Lower leg skin (tissue), 4 donors: ENCODE measurements around the gene ACO2. TPM values are rescaled to one million over a fixed set of nuclear protein-coding genes. Genes with fewer than 3 reads are reported as not detected.

Experiments used
- DNase-seq, 2 donors: peaks; one replicate each; pipeline ENCODE4 v3.0.0-alpha.2; 2019; ENCODE audit warnings: low spot score in 2 of 2
- H3K4me3 ChIP-seq: fragments of 200-600 bp; sonication (generic); 2 replicates; pipeline ENCODE4 v1.5.1; 2017; ENCODE audit warnings: mild to moderate bottlenecking, low read depth; ENCODE audit not compliant: poor library complexity, severe bottlenecking
- CTCF ChIP-seq, 3 donors: fragments of 450-650 bp; IDR thresholded peaks; one replicate each; pipeline ENCODE4 v1.5.1; 2016; ENCODE audit warnings: antibody characterized with exemption in 3 of 3, mild to moderate bottlenecking in 3 of 3, moderate library complexity in 2 of 3
- POLR2A ChIP-seq, 2 donors: fragments of 450-650 bp; IDR thresholded peaks; one replicate each; pipeline ENCODE4 v1.6.1; 2016 to 2017; ENCODE audit warnings: antibody characterized with exemption in 2 of 2, mild to moderate bottlenecking in 1 of 2, moderate library complexity in 1 of 2
- WGBS, 2 donors: methylation state at CpG; one replicate each; pipeline ENCODE4 v1.1.5; 2018; 5-methylcytosine and 5-hydroxymethylcytosine counted together
- intact Hi-C: fragments of 100-400 bp; cut with DNase I; formaldehyde crosslinking; loops from one replicate; pipeline ENCODE4 v1.15.0; 2023; ENCODE audit warnings: low total_unique reads
- total RNA-seq, 4 donors: library from RNA; depleted of rRNA; stranded (reverse); fragments of >200 nt; gene quantifications; one replicate each; pipeline ENCODE4 v1.1.0, GENCODE V29; 2016

The ACO2 gene
- total RNA-seq, 4 donors from 2014 or later, result 64.0 to 103 (median 83.1) TPM

- intact Hi-C loops, result no loop called here
- no peak overlapping the region for H3K4me3 ChIP-seq
- DNase-seq, result no peak
- TF ChIP-seq CTCF (IDR thresholded peaks at IDR 0.05) (no peak), POLR2A (IDR thresholded peaks at IDR 0.05) (no peak)
- whole genome bisulfite sequencing, 2 donors, result 65 to 78% methylated on average over 2 of the region's 2 CpGs
Measured at GRCh38 chr22:41471568-41471967, 2.7 kb downstream of the ACO2 start.

- 93 to 94% methylated on average over 6 of the region's 6 CpGs for WGBS, 2 donors
- intact Hi-C loops, result no loop called here
- TF ChIP-seq POLR2A (IDR thresholded peaks at IDR 0.05), result no peak
- TF ChIP-seq CTCF (IDR thresholded peaks at IDR 0.05), result no peak
- no peak overlapping the region for H3K4me3 ChIP-seq
- DNase-seq, result no peak
Measured at GRCh38 chr22:41474872-41475451, 6.0 kb downstream of the ACO2 start.

GRCh38 chr22:41478473-41478872, 9.6 kb downstream of the ACO2 start:
- intact Hi-C loops, result no loop called here
- TF ChIP-seq POLR2A (IDR thresholded peaks at IDR 0.05) (no peak), CTCF (IDR thresholded peaks at IDR 0.05) (no peak)
- 70 to 93% methylated on average over 2 of the region's 2 CpGs for WGBS, 2 donors

GRCh38 chr22:41478891-41479521, 10.1 kb downstream of the ACO2 start:
- intact Hi-C loops, result no loop called here
- TF ChIP-seq POLR2A (IDR thresholded peaks at IDR 0.05) (no peak), CTCF (IDR thresholded peaks at IDR 0.05) (no peak)
- no peak for DNase-seq
- no peak overlapping the region for H3K4me3 ChIP-seq
- WGBS, 2 donors, result 63 to 72% methylated on average over 7 of the region's 7 CpGs

More at GRCh38 chr22:41478473-41478872, 9.6 kb downstream of the ACO2 start:
- no peak for DNase-seq
- H3K4me3 ChIP-seq, result no peak overlapping the region

- TF ChIP-seq POLR2A (IDR thresholded peaks at IDR 0.05) (no peak), CTCF (IDR thresholded peaks at IDR 0.05) (no peak)
- DNase-seq, result no peak
- H3K4me3 ChIP-seq, result no peak overlapping the region
- intact Hi-C loops, result no loop called here
- WGBS, 2 donors, result 72 to 75% methylated on average over 6 of the region's 6 CpGs
Measured at GRCh38 chr22:41479671-41480396, 10.9 kb downstream of the ACO2 start.
